ENCODE data around the gene GNPTG. TPM values are rescaled to one million over a fixed set of nuclear protein-coding genes. Genes with fewer than 3 reads are reported as not detected.
"Not testable (repeated sequence)": the region's sequence is repeated elsewhere in the genome, so short reads cannot be mapped to it uniquely, and the experiment has no call there.

Gene GNPTG
- total RNA-seq, 1 donor from 2014 or later = 25.7 TPM

DNA sequence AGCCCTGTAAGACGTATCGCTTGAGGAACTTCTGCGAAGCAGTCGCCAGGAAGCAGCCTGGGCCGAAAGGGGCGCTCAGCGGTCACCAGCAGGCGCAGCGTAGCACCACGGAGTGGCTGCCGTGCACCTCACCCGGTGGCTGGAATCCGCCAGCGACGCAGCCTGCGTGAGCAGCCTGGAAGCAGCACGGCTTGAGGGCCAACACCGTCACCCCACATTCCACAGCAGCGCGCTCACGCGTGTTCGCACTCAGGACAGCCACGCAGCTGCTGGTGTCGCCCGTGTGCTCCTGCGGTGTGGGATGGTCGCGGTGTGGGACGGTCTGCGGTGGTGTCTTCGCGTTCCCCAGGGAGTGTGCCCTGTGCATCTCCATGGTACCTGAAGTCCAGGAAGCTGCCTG lies 32.7 kb upstream of the GNPTG start:
- ATAC-seq = no peak

- no peak for ATAC-seq
Measured at GRCh38 chr16:1320097-1320496, 31.6 kb upstream of the GNPTG start.

DNA sequence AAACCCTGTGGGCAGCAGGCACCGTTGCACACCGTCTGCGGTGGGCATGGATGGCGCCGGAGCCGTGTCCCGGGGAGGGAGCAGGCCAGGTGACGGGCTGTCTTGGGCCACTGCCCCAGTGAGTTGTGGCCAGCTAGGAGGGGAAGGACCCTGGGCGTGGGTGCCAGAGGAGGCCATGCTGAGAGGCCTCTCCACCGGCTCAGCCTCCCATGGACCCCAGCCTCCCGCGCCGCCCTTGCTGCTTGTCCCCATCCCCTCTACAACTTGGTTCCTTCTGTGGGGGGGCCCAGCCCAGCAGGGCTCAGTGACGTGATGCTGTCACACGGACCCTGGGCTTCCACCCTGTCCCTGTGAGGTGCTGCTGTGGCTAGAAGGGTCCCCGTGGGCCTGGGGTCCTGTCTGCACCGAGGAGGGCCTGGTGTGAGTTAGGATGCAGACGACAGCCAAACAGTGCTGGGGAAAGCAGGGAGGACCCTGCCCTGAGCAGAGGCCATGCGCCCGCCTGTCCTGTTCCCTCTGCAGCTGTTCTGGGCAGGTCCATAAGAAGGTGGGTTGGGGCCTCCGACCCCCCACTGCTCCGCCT lies 31.0 kb upstream of the GNPTG start:
- ATAC-seq = no peak

DNA sequence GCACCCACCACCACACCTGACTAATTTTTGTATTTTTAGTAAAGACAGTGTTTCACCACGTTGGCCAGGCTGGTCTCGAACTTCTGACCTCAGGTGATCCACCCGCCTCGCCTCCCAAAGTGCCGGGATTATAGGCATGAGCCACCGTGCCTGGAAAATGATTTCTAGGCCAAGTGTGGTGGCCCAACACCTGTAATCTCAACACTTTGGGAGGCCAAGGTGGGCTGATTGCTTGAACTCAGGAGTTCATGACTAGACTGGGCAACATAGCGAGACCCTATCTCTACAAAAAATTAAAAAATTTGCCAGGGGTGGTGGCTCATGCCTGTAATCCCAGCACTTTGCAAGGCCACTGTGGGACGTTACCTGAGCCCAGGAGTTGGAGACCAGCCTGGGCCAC lies 29.3 kb upstream of the GNPTG start:
- ATAC-seq = no peak

DNA sequence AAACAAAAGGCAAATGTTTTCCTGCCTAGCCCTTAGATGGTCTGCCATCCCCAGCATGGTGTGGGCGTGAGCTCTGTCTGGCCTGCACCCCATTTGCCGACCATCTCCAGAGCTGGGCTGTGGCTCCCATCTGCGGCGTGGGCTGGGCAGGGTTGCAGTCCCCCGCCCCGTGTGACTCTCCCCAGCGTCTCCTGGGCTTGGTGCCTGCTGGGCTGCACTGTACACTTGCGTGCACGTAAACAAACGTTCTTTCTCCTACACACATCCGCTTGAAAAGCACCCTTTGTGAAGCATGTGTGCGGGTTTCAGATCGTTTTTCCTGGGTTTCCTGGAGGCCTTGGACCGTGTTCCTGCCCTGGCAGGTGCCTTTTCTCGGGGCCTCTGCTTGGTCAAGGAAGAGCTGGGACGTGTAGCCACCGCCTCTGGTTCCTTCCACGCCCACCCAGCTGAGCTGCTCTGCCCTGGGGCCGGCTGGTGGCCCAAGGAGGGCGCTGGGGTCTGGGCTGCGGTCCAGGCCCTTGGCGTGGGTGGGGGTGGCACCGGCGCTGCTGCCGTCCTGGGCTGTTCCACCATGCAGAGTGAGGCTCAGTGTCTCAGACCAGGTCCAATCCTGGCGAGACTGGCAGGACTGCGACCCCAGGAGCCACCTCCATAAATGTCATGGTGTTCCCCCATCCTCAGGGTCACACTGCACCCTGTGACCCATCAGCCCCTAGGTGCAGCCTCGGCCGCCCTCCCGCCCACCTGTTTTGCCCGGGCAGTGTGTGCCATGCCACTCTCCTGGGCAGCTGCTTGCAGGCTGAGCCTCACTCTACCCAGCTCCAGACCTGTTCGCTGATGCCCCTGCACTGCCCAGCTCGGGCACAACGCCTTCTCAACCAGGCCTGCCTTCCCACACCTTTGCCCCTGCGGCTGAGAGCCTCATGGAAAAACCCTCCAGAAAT lies 28.2 kb upstream of the GNPTG start:
- ATAC-seq = no peak

DNA sequence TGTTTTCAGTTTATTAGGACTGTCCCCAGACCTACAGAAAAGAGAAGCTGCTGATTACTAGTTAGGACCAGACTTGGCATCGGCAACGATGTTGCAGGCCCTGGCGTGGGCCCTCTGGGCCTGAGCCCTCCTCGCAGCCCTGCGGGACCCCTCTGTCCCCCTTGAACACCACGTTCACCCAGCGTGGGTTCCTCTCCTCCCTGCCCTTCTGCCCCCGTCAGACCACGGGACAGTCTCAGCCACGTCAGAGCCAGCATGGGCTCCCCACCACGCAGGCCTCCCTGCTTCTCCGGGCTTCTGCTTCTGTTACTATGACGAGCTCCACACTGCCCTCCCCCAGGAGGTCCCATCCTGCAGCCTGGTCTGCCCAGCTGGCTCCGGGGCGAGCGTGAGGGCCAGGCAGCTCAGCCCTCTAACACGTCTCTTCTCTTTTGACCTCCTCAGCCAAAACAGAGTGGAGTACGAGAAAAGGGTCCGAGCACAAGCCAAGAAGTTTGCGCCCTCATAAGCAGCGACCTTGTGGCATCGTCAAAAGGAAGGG lies 27.4 kb upstream of the GNPTG start:
- no peak for ATAC-seq

DNA sequence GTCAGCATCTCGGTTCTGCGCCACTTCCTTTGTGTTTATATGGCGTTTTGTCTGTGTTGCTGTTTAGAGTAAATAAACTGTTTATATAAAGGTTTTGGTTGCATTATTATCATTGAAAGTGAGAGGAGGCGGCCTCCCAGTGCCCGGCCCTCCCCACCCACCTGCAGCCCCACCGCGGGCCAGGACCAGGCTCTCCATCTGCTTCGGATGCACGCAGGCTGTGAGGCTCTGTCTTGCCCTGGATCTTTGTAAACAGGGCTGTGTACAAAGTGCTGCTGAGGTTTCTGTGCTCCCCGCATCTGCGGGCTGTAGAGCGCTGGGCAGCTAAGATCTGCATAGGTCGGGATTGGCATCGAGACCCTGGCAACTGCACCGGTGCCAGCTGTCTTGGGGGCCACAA lies 26.5 kb upstream of the GNPTG start:
- ATAC-seq = no peak

DNA sequence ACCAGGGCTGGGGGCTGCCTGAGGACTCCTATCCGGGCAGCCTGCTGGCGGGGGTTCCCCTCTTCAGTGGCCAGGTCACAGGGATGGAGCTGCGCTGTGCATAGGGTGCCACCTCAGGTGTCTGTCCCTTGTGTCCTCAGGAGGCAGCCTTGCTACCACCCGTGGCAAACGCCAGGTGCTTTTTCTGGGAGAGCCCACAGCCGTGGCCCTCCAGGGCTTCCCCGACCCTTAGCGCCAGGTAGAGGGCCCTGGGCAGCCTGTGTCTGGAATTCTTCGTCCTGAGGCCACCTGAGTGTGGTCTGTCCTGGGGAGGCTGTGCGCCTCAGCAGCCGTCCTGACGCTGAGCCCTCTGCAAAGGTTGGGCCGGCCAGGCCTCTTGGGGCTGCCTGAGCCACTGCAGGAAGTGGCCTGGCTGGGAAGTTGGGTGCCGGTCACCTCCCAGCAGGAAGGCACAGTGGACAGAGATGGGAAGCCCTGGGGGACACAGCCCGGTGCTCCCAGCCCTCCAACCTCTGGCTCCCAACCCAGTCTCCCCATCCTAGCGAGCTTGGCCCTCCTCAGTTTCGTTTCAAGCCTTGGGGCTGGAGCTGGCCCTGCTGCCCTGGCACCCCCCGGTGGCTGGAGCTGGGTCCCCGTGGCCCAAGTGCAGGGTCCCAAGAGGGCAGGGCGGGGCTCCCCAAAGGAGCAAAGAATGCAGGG lies 25.9 kb upstream of the GNPTG start:
- peak; percentile 9 for ATAC-seq

DNA sequence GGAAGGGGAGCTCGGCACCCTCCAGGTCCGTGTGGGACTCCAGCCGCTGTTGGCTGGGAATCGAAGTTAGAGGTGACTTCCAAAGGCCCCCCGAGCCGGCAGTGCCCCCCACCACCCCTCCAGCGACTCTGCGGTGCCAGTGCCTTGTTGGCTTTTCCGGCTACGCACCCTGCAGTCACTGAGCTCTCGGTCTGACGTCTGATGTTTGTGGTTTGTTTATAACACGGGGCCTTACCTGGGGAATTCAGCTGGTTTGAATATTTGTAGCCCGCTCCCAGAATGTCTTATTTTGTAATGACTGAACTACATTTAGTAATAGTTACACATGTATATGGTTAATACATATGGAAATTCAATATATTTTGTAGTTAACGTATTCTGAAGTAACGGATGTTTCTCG lies 25.3 kb upstream of the GNPTG start:
- no peak for ATAC-seq

- ATAC-seq = no peak
Measured at GRCh38 chr16:1326946-1327618, 24.6 kb upstream of the GNPTG start.

- no peak for ATAC-seq
Measured at GRCh38 chr16:1327619-1327947, 24.1 kb upstream of the GNPTG start.

DNA sequence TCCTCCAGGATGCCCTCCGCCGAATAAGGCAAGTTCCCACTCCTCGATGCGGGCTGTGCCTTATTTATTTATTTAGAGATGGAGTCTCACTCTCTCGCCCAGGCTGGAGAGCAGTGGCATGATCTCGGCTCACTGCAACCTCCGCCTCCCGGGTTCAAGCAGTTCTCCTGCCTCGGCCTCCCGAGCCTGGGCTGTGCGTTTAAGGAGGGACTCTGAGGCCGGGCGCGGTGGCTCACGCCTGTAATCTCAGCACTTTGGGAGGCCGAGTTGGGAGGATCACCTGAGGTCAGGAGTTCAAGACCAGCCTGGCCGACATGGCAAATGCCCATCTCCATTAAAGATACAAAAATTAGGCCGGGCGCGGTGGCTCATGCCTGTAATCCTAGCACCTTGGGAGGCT lies 23.6 kb upstream of the GNPTG start:
- not testable (repeated sequence) for ATAC-seq

GRCh38 chr16:1328961-1329360 lies 22.8 kb upstream of the GNPTG start:
- ATAC-seq = not testable (repeated sequence)

- peak; percentile 7 for ATAC-seq
Measured at GRCh38 chr16:1330260-1330914, 21.3 kb upstream of the GNPTG start.

GRCh38 chr16:1330931-1331711 lies 20.6 kb upstream of the GNPTG start:
- no peak for ATAC-seq

GRCh38 chr16:1331712-1332617 lies 19.8 kb upstream of the GNPTG start:
- ATAC-seq = peak; percentile 22

DNA sequence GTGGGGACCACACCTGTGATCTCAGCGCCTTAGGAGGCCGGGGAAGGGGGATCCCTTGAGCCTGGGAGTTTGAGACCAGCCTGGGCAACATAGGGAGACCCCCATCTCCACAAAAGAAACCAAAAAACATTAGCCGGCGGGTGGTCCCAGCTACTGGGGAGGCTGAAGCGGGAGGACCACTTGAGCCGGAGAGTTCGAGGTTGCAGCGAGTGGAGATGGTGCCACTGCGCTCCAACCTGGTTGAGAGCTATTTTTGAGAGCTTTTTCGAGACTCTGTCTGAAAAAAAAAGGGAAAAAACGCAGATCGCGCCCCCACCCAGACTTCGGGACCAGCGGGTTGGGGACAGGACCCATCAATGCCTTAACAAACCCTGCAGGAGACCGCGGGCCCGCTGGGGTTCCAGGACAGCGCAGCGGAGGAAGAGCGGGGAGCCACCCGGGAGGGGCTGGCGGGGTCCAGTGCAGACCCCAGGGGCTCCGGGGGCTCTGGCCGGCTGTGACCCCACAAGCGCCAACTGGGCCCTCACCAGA lies 19.0 kb upstream of the GNPTG start:
- ATAC-seq = peak; percentile 4

DNA sequence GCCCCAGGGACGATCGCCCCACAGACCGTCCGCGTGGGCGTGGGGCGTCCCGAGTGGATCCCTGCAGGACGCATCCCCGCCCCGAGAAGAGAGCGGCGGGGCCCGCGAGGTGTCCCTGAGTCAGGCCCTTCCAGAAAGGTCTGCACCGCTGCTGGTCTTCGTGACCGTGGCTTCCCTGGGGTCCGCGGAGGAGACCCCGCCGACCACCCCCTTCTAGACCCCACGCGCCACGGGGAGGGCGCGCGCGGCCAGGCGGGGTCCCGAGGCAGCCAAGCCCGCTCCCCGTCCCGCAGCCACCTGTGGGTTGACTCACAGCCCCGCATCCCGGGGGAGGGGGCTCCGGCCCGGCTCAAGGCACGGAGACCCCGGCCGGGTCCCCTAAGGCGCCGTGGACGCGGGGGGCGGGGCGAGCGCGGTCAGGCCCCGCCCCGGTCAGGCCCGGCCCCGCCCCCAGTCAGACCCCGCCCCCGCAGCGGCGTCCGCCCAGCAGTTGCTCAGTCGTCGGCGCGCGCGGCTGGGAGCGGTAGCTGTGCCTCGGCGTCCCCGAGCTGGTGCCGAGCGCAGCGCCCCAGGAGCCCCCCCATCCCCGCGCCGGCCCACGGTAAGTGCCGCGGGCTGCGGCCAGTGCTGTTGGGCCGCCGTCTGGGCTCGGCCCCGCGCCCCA lies 18.4 kb upstream of the GNPTG start, which contains the start of gene BAIAP3:
TSS of gene BAIAP3 (plus strand) at position 497 of the 664 bp plus-strand sequence. CDS start 4,905 bp downstream, outside the sequence.
- peak; percentile 63 for ATAC-seq
